Neural crest cell (in vitro differentiated cells): ENCODE data around the gene DLG1. TPM values are rescaled to one million over a fixed set of nuclear protein-coding genes. Genes with fewer than 3 reads are reported as not detected.

Source experiments
- DNase-seq: peaks from one replicate; pipeline ENCODE4 v3.0.0; 2021; ENCODE audit warnings: low read depth, mixed read lengths, low spot score
- H3K27ac Mint-ChIP-seq: one replicate; pipeline ENCODE4 v1.8.0; 2021; ENCODE audit warnings: mild to moderate bottlenecking, mixed read lengths; ENCODE audit not compliant: unreplicated experiment
- H3K27me3 Mint-ChIP-seq: 2 replicates; pipeline ENCODE4 v1.8.0; 2021; ENCODE audit warnings: low read depth, mild to moderate bottlenecking, mixed read lengths
- H3K36me3 Mint-ChIP-seq: 2 replicates; pipeline ENCODE4 v1.8.0; 2021; ENCODE audit warnings: low read depth, mild to moderate bottlenecking, mixed read lengths
- H3K4me1 Mint-ChIP-seq: 2 replicates; pipeline ENCODE4 v1.8.0; 2021; ENCODE audit warnings: mixed read lengths
- H3K4me3 Mint-ChIP-seq: one replicate; pipeline ENCODE4 v1.8.0; 2021; ENCODE audit warnings: mild to moderate bottlenecking, mixed read lengths
- H3K9me3 Mint-ChIP-seq: 2 replicates; pipeline ENCODE4 v1.8.0; 2021; ENCODE audit warnings: mixed read lengths
- long read RNA-seq: library from polyadenylated mRNA; unstranded; transcript quantifications from one replicate; pipeline ENCODE4 v2.0.0, GENCODE V29; 2020
- total RNA-seq: library from RNA; stranded (reverse); gene quantifications from 2 replicates; pipeline ENCODE4 v1.2.1, GENCODE V29; 2021
- TF ChIP-seq, protein P1 (sequence below): fragments of 200-600 bp; sonication (generic); conservative IDR thresholded peaks from 2 replicates; pipeline ENCODE4 v1.5.0; 2021; ENCODE audit warnings: antibody characterized with exemption, mild to moderate bottlenecking

Gene DLG1
- total RNA-seq = 91.4 and 95.5 TPM in 2 replicates
- long read RNA-seq, partial matches to known transcripts = 11 of 18 reads
- long read RNA-seq, other reads (novel, unspliced or antisense) = 7 of 18 reads

DNA sequence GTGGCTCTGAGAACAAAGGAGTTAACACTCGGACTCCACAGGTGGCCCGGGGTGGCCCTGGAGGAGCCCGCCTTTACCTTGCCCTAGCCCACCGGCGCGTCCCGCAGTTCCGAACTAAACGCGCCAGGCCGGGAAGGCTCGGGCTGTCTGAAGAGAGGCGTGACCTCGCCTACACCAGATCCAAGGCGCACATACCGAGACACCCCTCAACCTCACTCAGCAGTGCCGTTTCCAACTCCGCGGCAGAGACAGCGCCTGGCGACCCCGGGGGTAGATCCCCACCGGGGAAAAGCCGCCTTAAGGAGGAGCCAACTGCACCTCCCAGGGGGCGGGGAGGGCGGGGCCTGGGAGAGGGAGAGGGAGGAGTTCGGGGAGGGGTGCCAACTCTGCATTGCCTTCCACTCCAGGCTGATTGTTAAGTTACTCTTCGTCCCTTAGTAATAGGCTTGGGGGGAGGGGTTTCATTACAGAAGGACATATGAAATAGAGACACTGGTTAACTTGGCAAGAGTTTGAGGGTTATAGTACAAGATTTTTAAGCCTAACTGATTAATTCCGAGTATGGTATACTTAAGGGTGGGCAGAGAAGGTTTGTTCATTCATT is at the start of gene DLG1:
Gene DLG1, minus strand, starts transcription at position 272 of the 604 bp plus-strand sequence. CDS start 1,408 bp downstream, outside the sequence.
- TF ChIP-seq, protein P1, sequence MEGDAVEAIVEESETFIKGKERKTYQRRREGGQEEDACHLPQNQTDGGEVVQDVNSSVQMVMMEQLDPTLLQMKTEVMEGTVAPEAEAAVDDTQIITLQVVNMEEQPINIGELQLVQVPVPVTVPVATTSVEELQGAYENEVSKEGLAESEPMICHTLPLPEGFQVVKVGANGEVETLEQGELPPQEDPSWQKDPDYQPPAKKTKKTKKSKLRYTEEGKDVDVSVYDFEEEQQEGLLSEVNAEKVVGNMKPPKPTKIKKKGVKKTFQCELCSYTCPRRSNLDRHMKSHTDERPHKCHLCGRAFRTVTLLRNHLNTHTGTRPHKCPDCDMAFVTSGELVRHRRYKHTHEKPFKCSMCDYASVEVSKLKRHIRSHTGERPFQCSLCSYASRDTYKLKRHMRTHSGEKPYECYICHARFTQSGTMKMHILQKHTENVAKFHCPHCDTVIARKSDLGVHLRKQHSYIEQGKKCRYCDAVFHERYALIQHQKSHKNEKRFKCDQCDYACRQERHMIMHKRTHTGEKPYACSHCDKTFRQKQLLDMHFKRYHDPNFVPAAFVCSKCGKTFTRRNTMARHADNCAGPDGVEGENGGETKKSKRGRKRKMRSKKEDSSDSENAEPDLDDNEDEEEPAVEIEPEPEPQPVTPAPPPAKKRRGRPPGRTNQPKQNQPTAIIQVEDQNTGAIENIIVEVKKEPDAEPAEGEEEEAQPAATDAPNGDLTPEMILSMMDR = no peak
- peaks cover 38% of the 10 kb centered on the region for H3K4me1 Mint-ChIP-seq
- peak within 1 kb of the TSS; percentile 94 for H3K4me3 Mint-ChIP-seq
- H3K27ac Mint-ChIP-seq = peak within 1 kb of the TSS; percentile 83
- peaks cover 16% of the 10 kb centered on the region for H3K27me3 Mint-ChIP-seq
- no peaks in the 10 kb centered on the region for H3K36me3 Mint-ChIP-seq
- no peaks in the 10 kb centered on the region for H3K9me3 Mint-ChIP-seq
- DNase-seq = no peak

DNA sequence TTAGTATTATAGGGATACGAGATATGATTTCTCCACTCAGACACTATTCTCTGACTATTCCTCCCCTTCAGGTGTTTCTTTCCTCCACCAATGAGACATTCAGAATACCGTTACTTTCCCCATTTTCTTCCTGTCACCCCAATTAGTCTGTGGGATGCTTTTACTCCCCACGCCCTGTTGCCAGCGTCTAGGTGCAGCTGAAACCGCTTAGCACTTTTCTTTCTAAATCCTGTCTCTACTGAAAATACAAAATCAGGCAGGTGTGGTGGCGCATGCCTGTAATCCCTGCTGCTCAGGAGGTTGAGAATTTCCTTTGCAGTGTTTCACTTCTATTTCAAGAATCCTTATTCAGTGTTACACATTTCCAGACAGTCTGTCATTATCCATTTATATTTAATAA is 49.6 kb upstream of the DLG1 start:
- no peak for DNase-seq
- H3K9me3 Mint-ChIP-seq = no peaks in the 10 kb centered on the region
- no peak overlapping the region for H3K27ac Mint-ChIP-seq
- H3K4me3 Mint-ChIP-seq = no peak overlapping the region
- H3K27me3 Mint-ChIP-seq = no peaks in the 10 kb centered on the region
- TF ChIP-seq, protein P1 = no peak
- peaks cover 10% of the 10 kb centered on the region for H3K4me1 Mint-ChIP-seq
- no peaks in the 10 kb centered on the region for H3K36me3 Mint-ChIP-seq

DNA sequence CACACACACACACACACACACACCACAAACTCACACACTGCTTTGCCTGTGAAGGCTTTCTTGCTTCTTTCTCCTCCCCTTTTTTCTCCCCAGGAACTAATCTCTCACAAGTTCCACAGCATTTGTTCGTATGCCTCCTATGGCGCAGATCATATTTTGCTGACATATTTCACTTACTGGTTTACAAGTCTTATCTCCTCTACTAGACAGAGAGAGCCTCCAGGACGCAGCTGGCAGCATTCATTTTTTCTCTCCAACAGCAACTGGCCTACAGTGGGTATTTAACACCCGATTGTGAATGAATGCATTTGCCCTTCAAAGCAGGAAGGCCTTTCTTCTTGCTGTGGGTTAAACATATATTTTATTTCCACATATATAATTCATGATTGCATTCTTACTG is 47.0 kb upstream of the DLG1 start:
- DNase-seq = no peak
- no peaks in the 10 kb centered on the region for H3K27me3 Mint-ChIP-seq
- H3K9me3 Mint-ChIP-seq = no peaks in the 10 kb centered on the region
- no peak overlapping the region for H3K4me3 Mint-ChIP-seq
- no peak overlapping the region for H3K27ac Mint-ChIP-seq
- no peaks in the 10 kb centered on the region for H3K36me3 Mint-ChIP-seq
- TF ChIP-seq, protein P1 = no peak
- H3K4me1 Mint-ChIP-seq = peaks cover 6% of the 10 kb centered on the region

DNA sequence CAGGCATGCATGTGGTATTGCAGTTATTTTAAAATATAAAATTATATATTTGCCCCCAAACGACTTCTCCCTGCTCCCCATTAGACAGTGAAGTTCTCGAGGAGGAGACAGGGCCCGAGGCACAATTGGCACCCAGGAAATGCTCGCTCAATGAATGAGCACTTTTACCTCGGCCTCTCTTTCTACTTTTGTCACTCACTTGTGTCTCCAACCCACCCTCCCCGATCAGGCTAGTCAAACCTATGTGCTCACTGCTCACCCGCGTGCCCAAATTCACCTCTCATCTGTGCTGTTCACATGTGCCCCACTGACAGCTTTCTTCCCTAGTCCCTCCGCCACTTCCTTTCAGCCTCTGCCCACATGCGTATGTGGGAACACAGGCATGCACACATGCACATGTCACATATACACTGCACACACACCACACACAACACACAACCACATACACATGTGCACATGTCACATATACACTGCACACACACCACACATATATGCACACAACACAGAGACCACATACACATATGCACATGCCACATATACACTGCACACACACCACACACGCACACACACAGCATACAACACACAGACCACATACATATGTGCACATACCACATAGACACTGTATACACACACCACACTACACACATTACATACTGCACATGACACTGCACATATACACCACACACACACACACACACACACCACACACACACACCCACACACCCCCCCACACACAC is 46.3 kb upstream of the DLG1 start:
- no peak for DNase-seq
- peaks cover 9% of the 10 kb centered on the region for H3K4me1 Mint-ChIP-seq
- H3K27ac Mint-ChIP-seq = no peak overlapping the region
- H3K9me3 Mint-ChIP-seq = no peaks in the 10 kb centered on the region
- no peaks in the 10 kb centered on the region for H3K36me3 Mint-ChIP-seq
- no peak overlapping the region for H3K4me3 Mint-ChIP-seq
- no peaks in the 10 kb centered on the region for H3K27me3 Mint-ChIP-seq
- TF ChIP-seq, protein P1 = no peak

DNA sequence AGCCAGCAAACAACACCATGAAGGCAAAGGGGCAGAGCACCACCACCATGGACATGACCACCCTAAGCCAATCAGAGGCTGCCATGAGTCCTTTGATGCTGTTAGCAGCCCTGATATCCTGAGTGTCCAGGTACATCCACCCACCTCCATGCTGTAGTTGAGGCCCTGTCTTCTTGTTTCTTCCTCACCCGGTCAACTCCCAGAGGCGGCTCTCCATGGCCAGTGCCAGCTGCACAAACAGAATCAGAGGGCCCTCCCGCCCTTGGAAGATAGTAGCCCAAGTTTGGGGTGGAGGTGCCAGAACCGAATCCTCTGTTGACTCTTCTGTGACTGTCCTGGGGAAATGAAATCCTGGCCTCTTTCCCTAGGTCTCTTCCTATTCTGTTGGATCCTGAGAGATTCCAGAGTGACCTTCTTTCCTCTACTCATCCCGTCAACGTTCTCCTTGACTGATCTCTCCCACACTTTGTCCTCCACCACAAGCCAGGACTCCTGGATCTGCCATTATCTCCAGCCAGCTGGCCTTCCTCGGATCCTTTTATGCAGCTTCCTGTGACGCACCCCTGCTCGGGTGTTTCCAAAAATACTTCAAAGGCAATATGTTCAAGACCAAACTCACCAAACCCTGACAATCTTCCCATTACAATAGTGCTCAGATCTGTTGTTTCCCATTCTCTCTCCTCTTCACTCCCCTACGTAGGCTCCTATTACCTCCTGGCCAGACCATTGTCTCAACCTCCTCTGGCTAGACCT is 45.4 kb upstream of the DLG1 start:
- Mint-ChIP-seq H3K36me3 (no peaks in the 10 kb centered on the region), H3K27ac (no peak overlapping the region), H3K9me3 (no peaks in the 10 kb centered on the region), H3K4me1 (peaks cover 6% of the 10 kb centered on the region), H3K27me3 (no peaks in the 10 kb centered on the region), H3K4me3 (no peak overlapping the region)
- TF ChIP-seq, protein P1 = no peak
- DNase-seq = no peak
